GM18861 (cell line): Measurements from ENCODE around the gene CIDEA.
A peak's percentile ranks its signal among the peaks of the same experiment; 100 is the strongest.

Experiments used
- ATAC-seq: cut with Tn5 transposase; IDR thresholded peaks from one replicate; pipeline ENCODE4 v1.9.1; 2021; ENCODE audit not compliant: unreplicated experiment

The CIDEA gene

DNA sequence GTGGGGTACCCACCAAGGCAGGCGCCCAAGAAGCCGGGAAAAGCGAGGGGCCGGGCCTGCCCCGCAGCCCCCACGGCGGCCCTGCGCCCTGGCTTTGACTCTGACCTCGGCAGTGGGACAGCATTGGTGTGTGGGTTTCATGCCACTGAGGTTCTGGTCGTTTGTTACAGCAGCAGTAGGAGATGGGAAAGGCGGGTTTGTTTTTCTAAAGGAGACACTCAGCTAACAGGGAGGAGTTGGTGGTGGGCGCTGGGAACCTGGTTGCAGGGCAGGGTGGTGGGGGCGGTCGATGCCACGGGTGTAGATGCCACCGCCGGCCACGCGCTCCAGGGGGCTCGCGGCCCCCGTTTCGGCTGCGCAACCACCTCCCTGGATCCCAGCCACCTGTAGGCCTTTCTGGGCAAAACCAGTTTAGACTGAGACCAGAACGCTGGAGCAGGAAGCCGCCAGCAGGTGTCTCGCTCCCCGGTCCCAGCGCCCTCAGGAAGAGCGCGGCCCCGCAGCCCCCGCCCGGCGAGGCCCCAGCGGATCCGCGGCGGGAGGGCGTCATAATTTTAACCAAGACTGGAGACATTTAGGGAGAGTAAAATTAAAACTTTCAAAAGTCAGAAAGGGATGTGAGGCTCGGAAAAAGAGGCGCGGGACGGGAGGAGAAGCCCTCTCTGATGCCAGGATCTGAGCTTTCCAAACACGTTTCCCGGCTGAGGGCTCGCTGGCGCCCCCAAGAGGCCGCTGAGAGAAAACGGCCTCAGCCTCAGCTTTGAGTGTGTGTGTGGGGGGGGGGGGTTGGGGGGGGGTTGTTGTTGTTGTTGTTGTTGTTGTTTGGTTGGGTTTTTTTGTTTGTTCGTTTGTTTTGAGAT is 17.4 kb downstream of the CIDEA start:
- ATAC-seq = peak; percentile 86

DNA sequence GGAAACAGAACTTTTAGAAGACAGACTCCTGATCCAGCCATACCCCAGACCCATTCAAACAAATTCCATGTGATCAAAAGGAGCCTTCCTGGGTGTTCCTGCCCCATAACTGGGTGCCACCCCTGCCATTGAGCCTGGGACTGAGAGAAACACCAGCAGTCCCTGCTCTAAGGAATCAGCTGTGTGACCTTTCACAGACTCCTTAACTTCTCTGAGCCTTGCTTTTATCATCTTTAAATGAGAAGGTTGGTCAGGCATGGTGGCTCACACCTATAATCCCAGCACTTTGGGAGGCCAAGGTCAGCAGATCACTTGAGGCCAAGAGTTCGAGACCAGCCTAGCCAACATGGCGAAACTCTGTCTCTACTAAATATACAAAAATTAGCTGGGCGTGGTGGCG is 20.6 kb downstream of the CIDEA start:
- ATAC-seq = no peak

DNA sequence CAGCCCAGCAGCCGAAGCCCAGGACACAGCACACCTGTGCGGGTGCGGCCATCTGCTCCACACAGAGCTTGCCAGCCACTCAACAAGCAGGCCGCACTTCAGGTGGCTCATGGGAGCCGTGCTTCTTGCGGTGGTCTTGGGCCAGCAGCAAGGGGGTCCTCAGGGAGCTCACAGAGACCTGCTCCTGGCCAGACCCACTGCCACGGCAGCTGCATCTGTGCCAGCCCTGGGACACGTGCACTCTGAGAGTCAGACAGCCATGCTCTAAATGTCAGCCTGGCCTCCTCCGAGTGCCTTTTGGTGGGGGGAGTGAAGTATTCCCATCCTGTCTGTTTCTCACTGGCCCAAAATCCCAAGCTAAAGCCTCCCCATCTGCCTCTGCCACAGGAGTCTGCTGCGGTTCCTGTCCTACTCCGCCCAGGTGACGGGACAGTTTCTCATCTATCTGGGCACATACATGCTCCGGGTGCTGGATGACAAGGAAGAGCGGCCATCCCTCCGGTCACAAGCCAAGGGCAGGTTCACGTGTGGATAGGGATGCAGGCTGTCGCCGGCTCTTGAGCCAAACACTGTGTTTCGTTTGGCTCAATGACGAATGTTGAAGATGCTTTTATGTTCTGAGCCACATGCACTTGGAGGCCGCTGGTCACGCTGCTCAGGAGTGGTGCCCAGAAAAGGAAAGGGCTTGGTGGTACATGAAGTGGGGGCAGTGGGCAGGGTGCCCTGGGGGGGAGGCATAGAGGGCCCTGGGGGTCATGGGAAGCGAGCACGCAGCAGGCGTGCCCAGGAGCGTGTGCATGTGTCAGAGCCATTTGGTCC is 22.8 kb downstream of the CIDEA start:
- no peak for ATAC-seq

DNA sequence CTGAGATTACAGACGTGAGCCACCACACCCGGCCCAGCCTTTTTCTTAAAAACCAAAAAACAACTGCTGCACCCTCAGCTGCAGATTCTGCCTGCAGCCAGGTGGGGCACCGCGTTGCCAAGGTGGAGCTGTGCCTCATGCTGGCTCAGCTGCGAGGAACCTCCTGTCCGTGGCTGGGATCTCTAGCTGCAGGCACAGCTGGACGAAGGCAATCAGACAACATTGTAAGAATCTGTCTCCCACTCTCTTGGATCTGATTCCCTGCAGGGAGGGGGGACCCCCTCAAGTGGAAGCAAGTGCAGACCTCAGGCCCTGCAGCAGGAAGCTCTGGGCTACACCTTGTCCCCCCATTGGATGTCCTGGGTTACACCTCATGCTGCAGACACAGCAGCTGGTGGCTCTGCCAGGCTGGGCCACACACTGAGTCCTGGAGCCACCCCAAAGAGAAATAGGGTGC is 24.1 kb downstream of the CIDEA start:
- ATAC-seq = no peak

DNA sequence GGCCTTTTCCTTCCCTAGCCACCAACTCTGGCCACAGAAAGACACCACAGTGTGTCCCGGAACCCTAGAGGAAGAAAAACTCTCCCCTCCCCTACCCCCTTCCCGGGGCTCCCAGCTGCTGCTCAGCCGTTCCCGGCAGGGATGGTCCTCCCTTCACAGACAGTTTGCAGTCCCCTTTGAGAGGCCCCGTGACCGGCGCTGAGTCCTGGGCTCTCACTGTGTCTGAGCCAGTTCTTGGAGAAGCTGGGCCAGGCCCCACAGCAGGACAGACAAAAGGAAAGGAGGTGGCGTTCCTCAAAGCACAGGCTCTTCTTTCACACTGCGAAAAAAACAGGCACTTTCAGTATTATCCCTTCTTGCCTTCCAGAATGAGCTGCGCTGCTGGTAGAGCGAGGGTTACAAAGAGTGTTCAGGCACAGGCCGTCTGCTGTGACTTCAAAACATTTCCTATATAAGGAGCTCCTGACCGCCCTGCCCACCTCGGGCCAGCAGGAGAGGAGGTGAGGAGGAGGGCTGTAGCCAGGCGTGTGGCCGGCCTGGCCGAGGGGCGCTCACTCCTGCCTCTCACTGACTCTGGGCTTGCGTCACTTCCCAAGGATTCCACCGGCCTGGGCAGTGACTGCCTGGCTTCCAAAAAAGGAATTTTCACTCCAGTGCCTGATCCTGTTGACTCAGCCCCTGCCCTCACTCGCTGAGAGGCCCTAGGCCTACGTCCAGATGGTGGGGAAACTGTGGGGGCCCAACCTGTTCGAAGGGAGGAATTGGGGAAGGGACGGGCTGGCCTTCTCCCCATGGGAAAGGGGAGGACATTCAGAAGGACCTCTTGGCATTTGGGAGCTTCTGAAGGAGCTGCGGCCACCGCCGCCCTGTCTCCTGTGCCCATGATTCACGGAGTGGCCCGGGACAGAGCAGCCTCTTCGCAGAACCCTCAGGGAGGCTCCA is 24.9 kb downstream of the CIDEA start:
- ATAC-seq = no peak

DNA sequence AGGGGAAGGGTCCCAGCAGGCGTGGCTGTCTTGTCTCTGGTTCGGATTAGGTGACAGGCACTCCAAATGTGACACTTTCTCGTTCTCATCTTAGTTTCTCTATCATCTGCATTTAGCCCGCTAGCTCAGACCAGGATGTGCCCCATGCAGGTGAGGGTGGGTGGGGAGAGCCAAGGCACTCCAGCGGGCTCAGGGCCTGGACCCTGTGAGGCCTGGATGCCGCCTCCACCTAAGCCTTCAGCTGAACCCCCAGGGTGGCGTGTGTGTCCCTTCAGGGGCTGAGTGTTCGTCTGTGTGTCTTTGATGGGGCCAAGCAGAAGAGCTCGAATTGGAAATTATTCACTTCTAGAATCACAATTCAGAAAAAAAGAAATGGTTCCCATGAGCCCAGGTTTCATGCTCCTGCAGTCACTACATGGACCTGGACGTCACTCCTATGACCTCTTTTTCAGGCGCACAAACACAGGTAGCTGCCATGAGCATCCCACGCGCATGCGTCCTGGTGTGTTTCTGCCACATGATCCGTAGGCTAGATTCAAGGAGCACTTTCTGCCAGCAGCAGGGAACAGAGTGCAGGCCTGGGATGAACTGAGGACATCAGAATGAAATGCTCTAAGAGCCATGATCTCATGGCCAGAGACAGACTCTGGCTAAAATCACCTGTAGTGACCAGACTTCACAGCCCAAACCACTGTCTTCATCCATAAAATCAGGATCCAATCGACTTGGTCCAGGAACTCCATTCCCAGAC is 25.8 kb downstream of the CIDEA start:
- no peak for ATAC-seq

DNA sequence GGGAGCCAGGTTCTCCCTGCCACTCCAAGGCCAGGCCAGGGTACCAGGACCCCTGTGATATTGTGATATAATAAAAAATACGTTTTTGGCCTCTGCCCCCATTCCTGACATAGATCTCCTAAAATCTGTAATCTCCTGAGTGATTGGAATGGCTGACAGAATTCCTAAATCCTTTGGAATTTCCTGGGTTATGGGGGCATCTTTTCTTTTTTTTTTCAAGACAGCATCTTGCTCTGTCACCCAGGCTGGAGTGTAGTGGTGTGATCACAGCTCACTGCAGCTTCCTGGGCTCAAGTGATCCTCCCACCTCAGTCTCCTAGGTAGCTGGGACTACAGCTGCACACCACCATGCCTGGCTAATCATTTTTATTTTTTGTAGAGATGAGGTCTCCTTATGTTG is 27.7 kb downstream of the CIDEA start:
- no peak for ATAC-seq

DNA sequence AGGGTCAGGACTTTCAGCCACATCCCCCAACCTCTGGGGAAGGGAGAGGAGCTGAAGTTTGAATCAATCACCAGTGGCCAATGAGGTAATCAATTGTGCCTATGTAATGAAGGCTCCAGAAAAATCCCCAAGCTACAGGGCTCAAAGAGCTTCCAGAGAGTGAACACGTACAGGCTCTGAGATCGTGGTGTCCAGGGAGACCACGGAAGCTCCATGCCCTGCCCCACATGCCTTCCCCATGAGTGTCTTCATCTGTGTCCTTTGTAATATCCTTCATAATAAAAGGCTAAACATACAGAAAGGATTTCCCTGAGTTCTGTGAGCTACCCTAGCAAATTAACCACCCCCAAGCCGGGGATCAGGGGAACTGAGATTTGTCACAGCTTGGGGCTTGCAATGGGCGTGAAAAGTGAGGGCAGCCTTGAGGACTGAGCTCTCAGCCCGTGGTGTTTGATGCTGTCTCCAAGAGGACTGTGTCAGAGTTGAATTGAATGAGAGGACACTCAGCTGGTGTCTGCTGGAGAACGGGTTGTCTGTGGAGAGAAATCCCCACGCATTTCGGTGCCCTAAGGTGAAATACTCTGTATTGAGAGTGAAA is 28.4 kb downstream of the CIDEA start:
- ATAC-seq = no peak

DNA sequence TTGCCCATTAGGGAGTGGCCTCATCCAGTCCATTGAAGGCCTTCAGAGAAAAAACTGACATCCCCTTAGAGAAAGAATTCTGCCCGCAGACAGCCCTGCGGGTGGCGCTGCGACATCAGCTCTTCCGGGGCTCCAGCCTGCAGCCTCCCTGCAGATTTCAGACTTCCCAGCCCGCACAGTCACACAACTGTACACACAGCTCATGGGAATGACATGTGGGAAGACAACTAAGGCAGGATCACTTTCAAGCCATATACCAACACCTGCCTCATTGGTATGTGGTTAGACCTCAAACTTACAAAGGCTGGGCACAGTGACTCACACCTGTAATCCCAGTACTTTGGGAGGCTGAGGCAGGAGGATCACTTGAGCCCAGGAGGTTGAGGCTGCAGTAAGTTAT is 29.1 kb downstream of the CIDEA start:
- ATAC-seq = no peak

DNA sequence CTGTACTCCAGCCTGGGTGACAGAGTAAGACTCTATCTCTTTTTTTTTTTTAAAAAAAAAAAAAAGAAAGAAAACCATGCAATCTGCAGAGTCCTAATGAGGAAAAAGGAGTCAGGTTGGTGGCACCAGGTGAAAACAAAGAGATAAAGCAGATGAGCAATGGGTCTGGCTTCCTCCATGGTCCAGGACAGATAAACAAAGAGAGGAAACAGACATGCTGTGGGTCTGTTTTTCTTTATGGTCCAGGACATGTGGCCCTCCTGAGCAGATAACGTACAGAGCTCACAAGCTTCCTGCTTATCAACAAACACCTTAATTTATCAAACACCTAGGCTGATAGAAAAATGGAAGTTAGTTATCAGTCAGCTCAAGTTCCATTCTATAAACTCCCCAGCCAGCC is 29.5 kb downstream of the CIDEA start:
- no peak for ATAC-seq

DNA sequence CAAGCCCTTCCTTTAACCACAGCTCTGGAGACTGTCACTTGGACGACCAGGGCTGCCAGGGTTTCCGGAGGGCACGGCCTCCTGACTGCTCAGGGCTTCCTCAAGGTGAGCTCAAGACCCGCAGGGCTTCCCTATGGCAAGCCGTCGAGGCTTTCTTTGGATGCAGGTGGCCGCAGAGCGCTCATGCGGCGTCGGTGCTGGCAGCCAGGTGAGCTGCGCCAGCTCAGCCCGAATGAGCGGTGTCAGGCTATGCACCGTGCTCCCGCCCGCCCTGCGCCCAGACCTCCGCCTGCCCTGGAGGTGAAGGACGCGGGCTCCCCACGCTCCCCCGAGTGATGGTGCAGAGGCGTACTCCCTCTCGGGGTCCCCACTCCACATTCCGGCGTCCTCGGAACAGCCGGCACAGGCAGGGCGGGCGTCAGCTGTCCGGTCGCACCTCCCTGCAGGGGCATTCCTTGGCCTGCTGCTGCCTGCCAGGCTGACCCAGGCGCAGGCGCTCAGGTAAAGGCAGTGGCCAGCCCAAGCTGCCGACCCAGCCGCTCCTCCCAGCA is 33.0 kb downstream of the CIDEA start:
- ATAC-seq = no peak

DNA sequence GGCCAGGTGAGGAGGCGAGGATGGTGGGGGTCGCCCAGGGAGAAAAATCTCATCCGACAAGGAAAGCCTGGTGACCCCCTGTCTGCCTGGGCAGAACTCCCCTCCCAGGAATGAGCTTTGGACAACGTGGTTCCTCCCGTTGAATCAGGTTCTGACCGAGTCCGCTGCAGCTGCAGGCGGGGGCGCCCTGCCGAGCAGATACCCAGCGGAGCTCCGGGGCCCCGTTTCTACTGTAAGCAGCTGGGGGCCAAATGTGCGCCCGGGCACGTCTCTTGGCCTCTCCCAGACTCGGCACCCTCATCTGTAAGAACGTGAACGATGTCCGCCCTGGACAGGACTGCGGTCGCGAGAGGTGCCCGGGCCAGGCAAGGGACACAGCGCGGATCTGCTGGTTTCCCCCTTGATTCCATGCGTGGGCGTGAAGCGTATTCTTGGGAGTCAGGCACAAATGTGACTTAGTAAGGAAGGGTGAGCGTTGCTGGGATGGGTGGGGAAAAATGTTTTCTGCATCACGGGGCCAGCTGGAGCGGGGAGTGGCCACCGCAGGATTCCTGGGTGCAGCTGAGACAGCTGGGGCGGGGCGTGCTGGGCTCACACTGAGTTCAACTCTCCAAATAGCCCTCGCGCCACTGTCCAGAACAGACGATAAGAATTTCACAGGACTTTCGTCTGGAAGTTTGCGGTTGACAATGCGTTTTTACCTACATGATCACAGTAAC is 33.7 kb downstream of the CIDEA start:
- no peak for ATAC-seq

DNA sequence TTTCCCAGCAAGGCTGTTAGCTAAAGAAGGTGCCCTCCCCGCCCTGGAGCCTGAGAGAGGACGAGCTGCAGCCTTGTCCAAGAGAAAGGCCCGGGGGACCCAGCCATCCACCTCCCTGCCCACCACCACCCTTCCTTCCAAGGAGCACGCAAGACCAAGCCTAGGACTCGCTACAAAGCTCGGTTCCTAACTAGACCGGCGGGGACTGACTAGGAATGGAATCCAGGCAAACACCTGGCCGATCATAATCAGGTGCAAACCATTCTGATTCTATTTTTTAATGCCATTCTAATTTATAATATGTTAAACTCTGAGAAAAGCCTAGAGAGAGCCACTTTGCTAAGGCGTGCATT is 34.2 kb downstream of the CIDEA start:
- ATAC-seq = no peak

DNA sequence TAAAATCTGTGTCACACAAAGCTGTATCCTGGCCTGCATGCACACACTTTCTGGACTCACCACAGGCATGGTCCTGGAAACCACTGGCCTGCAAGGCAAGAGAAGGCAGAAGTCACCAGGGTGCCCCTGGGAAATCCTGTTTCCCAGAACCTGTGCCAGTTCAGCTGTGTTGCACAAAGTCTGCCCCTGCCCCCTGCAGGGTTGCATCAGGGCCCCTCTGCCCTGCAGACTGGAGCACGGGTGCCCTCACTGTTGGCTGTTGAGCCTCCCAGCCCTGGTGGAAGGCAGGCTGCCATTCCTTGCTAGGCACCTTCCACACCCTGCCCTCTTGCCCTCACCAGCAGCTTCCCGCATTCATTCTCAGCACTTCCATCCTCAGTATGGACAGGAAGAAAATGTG is 35.9 kb downstream of the CIDEA start:
- no peak for ATAC-seq

DNA sequence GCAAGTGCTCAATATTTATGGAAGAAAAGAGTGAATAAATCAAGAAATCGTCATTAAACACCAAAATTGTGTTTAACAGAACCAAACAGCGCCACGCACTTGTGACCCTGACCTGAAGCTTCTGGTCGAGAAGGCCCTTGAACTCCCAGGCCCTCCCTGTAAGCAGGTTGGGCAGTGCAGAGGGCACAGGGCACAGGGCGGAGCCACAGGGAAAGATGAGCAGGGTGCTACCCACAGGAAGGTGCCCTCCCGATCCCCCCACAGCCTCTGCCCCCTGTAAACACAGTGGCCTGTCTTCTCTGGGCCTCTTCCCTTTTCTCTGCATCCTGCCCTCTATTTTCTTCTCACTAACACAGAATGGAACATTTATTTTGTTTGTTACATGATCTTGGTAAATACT is 37.0 kb downstream of the CIDEA start:
- no peak for ATAC-seq

DNA sequence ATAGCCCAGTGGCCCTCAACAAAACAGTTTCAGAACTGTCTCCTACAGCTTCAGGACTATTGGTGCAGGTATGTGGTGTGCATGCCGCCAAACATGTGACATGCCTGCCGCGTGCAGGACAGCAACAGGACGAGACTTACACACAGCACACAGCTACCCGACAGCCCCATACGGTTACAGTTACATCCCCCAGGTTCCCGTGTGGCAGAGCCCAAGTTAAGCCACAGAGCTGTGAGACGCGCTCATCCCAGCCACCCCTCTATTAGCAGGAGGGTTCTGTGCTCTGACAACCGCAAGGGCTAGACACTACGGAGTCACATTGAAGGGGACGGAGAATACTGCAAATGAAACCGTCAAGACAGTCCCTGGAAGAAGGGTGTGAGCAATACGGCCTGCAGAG is 37.5 kb downstream of the CIDEA start:
- no peak for ATAC-seq

DNA sequence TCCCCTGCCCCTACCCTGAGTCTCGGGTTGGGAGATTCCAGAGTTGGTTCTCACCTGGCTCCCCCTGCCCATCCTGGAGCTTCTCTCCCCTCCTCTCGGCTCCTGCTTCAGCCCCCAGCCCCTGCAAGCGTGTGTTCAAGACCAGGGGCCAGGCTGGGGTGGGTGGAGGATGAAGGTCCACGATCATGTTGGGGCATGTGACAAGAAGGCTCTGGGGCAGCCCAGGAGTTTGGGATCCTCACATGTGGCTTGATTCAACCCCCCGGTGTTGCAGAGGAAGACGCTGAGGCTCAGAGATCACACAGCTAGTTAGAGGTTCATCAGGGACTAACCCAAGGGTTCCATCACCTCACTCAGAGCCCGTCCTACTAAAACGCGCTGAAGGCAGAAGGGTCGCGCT is 39.7 kb downstream of the CIDEA start:
- no peak for ATAC-seq

DNA sequence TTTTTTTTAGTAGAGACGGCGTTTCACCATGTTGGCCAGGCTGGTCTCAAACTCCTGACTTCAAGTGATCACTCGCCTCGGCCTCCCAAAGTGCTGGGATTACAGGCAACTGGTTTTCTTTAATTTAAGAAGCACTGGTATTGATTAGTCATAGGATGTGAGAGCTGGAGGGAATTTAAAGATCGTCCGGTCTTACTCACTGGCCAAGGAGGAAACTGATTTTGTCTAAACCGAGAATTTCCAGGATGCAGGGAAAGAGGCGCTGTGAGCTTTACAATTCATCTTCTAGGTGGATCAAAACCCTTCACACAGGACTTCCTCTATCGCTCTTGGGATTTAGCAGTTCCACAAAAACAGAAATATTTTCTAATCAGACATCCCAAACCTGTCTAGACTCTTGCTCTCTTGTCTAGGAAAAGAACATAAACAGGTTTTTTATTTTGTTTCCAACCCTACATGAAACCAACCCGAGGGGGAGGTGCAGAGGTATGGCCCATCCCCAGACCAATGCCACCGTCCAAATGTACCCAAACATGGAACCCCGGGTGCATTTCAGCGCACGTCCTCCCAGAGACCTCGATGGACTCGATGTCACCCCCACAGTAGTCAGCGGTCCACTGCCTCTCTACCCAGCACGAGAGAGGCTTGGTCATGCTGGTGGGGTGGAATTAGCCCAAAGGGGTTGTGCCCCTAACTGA is 41.4 kb downstream of the CIDEA start:
- ATAC-seq = no peak

DNA sequence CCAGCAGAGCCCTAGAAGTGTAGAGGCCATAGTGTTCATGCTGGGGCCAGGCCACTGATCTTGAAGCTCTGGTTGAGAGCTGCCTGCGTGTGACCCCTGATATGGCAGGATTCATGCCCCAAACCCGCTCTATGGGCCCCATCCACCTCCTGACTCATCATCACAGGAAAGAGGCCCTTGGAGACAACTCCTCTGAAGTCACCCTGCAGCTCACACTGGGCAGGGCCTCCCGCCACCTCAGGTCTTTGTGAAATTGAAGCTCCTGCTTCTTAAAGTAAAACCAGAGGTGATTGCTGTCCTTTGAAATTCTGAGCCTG is 41.9 kb downstream of the CIDEA start:
- no peak for ATAC-seq
